GM18498 (cell line): Measurements from ENCODE around the gene ALDOC.

Experiments used
- ATAC-seq: cut with Tn5 transposase; IDR thresholded peaks from one replicate; pipeline ENCODE4 v1.9.1; 2021; ENCODE audit warnings: mild to moderate bottlenecking, moderate library complexity; ENCODE audit not compliant: unreplicated experiment

ALDOC gene

GRCh38 chr17:28533091-28533807, 43.4 kb downstream of the ALDOC start:
- no peak for ATAC-seq

- ATAC-seq, result no peak
These were observed 44.4 kb downstream of the ALDOC start for GRCh38 chr17:28532050-28532960.

GRCh38 chr17:28530926-28531325, 45.8 kb downstream of the ALDOC start:
- ATAC-seq, result no peak

GRCh38 chr17:28530250-28530649, 46.4 kb downstream of the ALDOC start:
- ATAC-seq, result no peak

DNA sequence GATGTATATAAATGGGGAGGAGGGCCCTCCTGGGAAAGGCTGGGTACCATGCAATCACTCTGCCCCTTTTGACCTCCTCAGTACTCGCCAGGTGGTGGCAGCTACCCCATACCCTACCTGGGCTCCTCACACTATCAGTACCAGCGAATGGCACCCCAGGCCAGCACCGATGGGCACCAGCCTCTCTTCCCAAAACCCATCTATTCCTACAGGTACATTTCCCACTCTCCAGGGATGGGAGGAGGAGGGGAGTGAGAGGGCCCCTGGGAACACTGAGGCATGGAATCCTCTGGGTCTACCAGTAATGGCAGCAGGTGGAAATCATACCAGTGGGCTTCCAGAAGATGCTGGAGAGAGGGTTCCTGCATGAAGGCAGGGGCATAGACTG, 47.7 kb downstream of the ALDOC start:
- no peak for ATAC-seq

DNA sequence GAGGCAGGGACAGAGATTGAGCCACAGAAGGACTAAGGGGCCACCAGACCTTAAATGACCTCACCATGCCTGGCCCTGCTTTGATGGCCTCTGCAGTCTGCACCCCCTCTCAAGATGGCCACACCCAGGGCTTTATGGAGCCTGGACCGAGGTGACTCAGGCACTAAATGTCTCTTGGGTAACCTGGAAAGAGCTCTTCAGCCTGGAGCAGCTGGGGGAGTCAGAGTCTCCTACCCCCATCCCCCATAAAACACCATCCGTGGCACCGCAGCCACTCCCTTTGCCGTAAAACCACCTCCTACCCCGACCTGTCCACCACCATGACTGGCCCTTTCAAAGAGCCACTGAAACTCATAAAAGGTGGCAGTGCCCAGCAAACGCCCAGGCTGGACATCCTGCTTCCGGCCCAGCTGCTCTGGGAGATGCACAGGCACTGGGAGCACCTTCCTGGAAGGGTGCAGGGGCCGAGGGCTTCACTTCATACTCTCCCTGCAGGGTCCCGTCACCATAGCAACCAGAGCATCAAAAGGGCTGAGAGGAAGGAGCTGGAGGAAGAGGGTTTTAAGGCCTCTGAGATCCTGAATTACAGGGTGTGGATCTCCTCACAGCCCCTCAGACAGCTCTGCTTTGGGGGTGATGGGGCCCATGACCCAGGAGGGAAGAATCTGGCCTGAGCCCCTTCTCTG, 48.2 kb downstream of the ALDOC start:
- no peak for ATAC-seq

GRCh38 chr17:28527859-28528258, 48.8 kb downstream of the ALDOC start:
- ATAC-seq, result no peak

GRCh38 chr17:28527181-28527681, 49.5 kb downstream of the ALDOC start:
- no peak for ATAC-seq

GRCh38 chr17:28526381-28526780, 50.3 kb downstream of the ALDOC start:
- ATAC-seq, result no peak

- no peak for ATAC-seq
These were observed 51.9 kb downstream of the ALDOC start for GRCh38 chr17:28524476-28525424.

- no peak for ATAC-seq
These were observed 52.8 kb downstream of the ALDOC start for GRCh38 chr17:28523876-28524275.

DNA sequence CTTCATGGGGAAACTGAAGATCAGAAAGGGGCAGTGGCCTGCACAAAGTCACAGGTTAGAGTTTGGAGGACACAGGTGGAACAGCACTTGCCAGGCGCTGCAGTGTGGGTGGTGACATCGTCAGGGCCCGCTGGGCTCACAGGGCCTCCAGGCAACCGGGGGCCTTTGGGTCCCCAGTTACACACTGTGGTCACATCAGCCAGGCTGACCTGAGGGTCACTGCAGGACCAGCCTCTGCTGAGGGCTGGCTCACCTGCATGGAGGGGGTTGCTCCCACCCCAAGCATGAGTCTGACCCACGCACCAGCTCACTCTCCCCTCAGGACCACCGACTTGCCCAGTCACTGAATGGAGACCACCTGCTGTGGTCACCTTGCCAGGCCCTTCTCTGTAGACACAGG, 53.5 kb downstream of the ALDOC start:
- no peak for ATAC-seq
